Skeletal muscle tissue (tissue), 4 donors: ENCODE data around the gene NAV2. TPM values are rescaled to one million over a fixed set of nuclear protein-coding genes. Genes with fewer than 3 reads are reported as not detected.

ENCODE experiments used
- H3K27ac ChIP-seq: one replicate; pipeline ENCODE4 v1.7.0; 2013; ENCODE audit warnings: mild to moderate bottlenecking, low read depth, low read length, inconsistent platforms
- H3K27me3 ChIP-seq, 3 donors: one replicate each; pipeline ENCODE4 v1.7.0; 2013; ENCODE audit warnings: low read length in 3 of 3; ENCODE audit not compliant: control insufficient read depth in 3 of 3, insufficient read depth in 3 of 3
- H3K36me3 ChIP-seq, 3 donors: one replicate each; pipeline ENCODE4 v1.7.0; 2013; ENCODE audit warnings: low read length in 3 of 3; ENCODE audit not compliant: control insufficient read depth in 3 of 3, insufficient read depth in 3 of 3
- H3K4me1 ChIP-seq, 3 donors: one replicate each; pipeline ENCODE4 v1.7.0; 2013; ENCODE audit warnings: low read length in 3 of 3, mild to moderate bottlenecking in 3 of 3; ENCODE audit not compliant: control insufficient read depth in 3 of 3, insufficient read depth in 3 of 3
- H3K4me3 ChIP-seq, 3 donors: one replicate each; pipeline ENCODE4 v1.7.0; 2013; ENCODE audit warnings: low read length in 3 of 3
- H3K9ac ChIP-seq, 3 donors: one replicate each; pipeline ENCODE4 v1.7.0; 2013; ENCODE audit warnings: low read length in 3 of 3, mild to moderate bottlenecking in 3 of 3, moderate library complexity in 2 of 3, low read depth in 1 of 3
- H3K9me3 ChIP-seq, 3 donors: one replicate each; pipeline ENCODE4 v1.7.0; 2013; ENCODE audit warnings: low read length in 3 of 3; ENCODE audit not compliant: control insufficient read depth in 3 of 3
- total RNA-seq: library from RNA; depleted of rRNA; stranded (reverse); fragments of >200 nt; gene quantifications from one replicate; pipeline ENCODE4 v1.2.3, GENCODE V29; 2014
- donor health status: Osteomylitis.

The NAV2 gene
- total RNA-seq, 1 donor from 2014 or later = 43.3 TPM

DNA sequence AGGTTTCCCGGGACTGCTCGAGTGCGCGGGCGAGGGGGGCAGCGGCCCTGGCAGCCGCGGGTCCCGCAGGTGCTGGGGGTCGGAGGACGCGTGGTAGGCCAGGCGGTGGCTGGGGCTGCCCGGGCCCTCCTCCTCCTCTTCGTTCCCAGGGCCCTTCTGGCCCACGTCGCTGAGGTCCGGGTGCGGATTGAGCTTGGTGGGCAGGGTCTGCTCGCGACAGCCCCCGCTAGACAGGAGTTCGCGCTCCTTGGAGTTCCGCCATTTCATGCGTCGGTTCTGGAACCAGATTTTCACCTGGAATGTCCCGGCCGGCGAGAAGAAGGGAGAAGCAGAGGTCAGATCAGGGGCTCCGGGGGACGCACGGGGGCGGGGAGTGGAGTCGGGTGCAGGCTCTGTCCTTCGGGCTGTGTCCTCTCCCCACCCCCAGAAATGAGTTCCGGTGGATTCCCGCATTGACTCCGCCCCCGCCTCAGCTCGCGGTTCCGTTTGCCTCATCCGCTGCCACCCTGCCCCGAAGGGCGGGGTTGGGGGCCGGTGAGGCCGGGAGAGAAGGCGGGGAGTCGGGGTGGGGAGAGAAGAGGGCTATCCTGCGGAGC, 443.7 kb downstream of the NAV2 start:
- Histone ChIP-seq H3K4me3 (no peak overlapping the region), H3K9ac (no peak overlapping the region), H3K27ac (no peak overlapping the region), H3K9me3 (no peaks in the 10 kb centered on the region), H3K36me3 (no peaks in the 10 kb centered on the region), H3K4me1 (no peaks in the 10 kb centered on the region), H3K27me3 (peaks cover 56 to 66% (median 58%) of the 10 kb centered on the region in 3 donors)

- Histone ChIP-seq H3K27me3 (peaks cover 62 to 73% (median 65%) of the 10 kb centered on the region in 3 donors), H3K9me3 (no peaks in the 10 kb centered on the region), H3K4me3 (no peak overlapping the region), H3K36me3 (no peaks in the 10 kb centered on the region), H3K4me1 (no peaks in the 10 kb centered on the region), H3K9ac (no peak overlapping the region), H3K27ac (no peak overlapping the region)
Measured at GRCh38 chr11:20156876-20157613, 444.4 kb downstream of the NAV2 start.

- H3K27ac ChIP-seq = no peak overlapping the region
- H3K9me3 ChIP-seq = no peaks in the 10 kb centered on the region
- H3K4me1 ChIP-seq = peaks cover 0 to under 1% (median 0%) of the 10 kb centered on the region in 3 donors
- no peak overlapping the region for H3K4me3 ChIP-seq
- H3K36me3 ChIP-seq = no peaks in the 10 kb centered on the region
- no peak overlapping the region for H3K9ac ChIP-seq
- H3K27me3 ChIP-seq = peaks cover 69 to 77% (median 70%) of the 10 kb centered on the region in 3 donors
Measured at GRCh38 chr11:20157728-20158127, 445.1 kb downstream of the NAV2 start.

DNA sequence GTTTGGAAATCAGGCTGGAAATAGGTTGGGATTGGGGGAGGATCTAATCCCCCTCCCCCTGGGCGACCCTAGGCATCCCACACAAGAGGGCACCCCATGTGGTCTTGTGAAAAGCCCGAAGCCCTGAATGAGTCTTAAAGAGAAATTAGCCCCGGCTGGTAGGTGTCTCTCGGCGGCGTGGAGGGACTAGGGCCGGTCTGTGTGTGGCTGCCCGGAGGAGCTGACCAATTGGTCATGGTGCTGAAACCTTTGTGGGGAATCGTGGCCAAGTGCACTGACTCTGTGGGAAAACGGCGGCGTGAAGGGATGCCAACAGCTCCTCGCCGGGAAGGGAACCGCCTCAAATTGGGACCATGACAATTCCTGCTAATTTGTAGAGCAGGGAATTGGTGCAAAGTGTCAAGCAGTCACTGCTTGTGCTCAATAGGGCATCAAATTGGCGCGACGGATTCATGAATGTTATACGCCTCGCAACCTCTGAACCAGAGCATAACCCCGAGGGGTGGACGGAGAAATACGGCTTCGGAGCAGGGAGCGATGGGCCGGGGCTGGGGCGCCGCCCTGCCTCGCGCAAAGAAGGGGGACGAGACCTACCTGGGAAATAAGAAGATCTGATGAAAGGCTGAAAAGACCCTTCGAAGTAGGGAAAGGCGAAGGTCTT, 446.1 kb downstream of the NAV2 start:
- H3K9me3 ChIP-seq = no peaks in the 10 kb centered on the region
- no peaks in the 10 kb centered on the region for H3K36me3 ChIP-seq
- peaks cover 78 to 87% (median 79%) of the 10 kb centered on the region in 3 donors for H3K27me3 ChIP-seq
- H3K4me3 ChIP-seq = no peak overlapping the region
- no peak overlapping the region for H3K27ac ChIP-seq
- no peak overlapping the region for H3K9ac ChIP-seq
- peaks cover 8 to 9% (median 8%) of the 10 kb centered on the region in 3 donors for H3K4me1 ChIP-seq

DNA sequence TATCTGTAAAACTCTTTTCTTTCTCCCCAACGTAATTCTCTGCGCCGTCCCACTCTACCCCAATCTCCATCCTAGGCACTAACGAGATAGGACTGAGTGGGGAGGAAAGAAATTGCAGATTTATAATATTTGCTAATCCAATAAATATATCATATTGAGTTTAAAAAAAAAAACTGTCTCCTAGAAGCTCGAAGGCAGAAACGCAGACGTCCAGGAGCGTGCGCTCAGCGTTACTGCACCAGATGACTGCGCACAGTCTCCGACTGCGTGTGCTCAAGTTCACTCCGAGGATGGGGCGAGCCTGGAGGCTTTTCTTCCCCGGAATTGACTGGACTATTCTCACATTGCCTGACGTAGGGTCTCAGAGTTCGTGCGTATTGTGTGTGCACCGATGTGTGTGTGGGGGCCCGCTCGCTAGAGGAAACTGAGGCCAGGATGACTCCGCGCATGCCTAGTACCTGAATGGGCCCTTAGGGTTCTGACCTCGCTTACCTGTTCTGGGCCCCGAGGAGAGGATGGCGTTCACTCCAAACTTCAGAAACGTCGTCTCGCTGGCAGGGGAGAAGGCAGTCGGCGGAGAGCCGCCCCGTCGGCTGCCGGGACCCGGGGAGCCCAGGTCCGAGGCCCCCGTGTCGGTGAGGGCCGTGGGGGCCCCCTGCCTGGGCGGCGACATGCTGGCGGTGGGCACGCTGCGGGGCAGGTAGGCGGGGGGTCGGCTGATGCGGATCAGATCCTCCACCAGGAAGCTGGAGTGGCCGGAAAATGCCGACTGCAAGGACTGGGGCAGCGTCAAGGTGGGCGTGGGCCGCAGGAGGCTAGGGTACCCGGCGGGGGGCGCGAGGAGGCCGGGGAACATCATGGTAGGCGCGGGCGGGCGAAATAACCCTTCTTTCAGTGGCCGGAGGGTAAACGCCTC, 447.1 kb downstream of the NAV2 start:
- H3K4me1 ChIP-seq = peaks cover 8 to 12% (median 9%) of the 10 kb centered on the region in 3 donors
- H3K36me3 ChIP-seq = no peaks in the 10 kb centered on the region
- peaks cover 82 to 90% (median 87%) of the 10 kb centered on the region in 3 donors for H3K27me3 ChIP-seq
- no peak overlapping the region for H3K9ac ChIP-seq
- H3K4me3 ChIP-seq = no peak overlapping the region
- H3K27ac ChIP-seq = no peak overlapping the region
- no peaks in the 10 kb centered on the region for H3K9me3 ChIP-seq

DNA sequence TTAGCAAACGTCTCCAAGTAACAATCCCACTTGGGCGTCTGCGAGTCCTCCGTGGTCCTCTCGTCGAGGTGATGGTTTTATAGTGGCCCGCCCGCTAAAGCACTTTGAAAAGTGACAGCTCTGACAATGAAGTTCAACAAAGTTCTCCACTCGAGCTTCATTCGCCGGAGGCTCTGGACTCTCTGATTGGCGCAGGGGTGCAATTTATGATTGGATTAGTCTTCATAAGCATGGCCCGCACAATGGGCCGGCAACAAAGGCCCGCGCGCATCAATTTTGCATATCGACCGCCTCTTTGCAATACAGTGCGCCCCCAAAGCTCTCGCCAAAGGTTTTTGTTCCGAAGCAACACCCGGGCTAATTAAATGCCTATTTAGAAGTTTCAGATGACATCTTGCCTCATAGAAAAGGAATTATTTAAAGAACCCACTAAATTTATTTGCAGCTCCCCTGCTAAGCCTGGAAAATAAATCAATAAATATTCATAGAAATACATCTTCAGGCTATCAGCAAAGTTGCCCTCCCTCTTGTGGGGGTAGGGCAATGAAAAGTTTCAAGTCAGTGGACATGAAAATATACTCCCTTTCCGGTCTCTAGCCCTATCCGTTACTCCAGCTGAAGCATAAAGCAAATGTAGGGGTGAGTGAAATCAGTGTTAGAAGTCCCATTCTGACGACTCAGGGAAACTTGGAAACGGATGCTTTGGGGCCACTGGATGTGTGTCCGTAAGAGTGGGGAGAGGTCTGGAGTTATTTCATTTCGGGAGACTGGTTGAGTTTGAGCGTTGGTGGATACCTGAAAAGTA, 448.0 kb downstream of the NAV2 start, which contains the start of gene DBX1:
Gene DBX1 (minus strand): TSS at position 51 of the 805 bp plus-strand sequence. CDS start 151 bp downstream, outside the sequence.
- peaks cover 89 to 91% (median 90%) of the 10 kb centered on the region in 3 donors for H3K27me3 ChIP-seq

DNA sequence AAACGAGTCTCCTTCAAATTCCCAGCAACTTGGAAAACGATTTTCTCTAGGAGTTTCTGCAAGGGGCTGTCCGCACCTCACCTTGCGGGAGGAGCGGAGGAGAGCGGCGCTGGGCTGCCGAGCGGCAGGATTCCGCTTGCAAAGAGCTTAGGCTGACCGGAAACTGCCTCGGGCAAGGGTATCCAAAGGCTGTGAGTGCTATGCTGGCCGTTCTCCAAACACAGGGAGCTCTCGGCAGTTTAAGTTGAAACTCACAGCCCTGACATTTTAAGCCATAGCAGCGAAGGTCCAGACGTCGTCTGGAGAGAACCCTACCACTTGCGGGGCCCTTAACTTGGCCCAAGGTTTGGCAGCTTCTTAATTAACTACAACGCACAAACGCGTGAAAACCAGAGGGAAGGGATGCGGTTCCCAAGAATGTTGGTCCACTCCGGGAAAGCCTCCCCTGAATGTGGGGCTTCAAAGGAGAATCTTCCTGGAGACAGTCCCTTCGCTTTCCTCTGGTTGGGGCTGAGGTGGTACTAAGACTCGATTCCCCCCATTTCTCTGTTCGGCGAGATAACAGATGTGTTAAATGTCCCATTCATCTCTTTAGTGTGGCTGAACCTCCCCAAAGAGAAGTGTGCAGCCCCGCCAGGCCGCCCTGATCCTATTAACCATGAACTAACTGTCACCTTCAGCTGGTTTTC, 448.7 kb downstream of the NAV2 start:
- Histone ChIP-seq H3K9ac (no peak overlapping the region), H3K36me3 (no peaks in the 10 kb centered on the region), H3K4me3 (no peak overlapping the region), H3K27me3 (peaks cover 83 to 86% (median 83%) of the 10 kb centered on the region in 3 donors), H3K9me3 (no peaks in the 10 kb centered on the region), H3K4me1 (peaks cover 8 to 12% (median 9%) of the 10 kb centered on the region in 3 donors), H3K27ac (no peak overlapping the region)

More for the DNA sequence above, 448.0 kb downstream of the NAV2 start, which contains the start of gene DBX1:
- no peak within 1 kb of the TSS for H3K4me3 ChIP-seq
- no peak within 1 kb of the TSS for H3K27ac ChIP-seq
- H3K9ac ChIP-seq = no peak within 1 kb of the TSS
- H3K4me1 ChIP-seq = peaks cover 8 to 12% (median 9%) of the 10 kb centered on the region in 3 donors
- no peaks in the 10 kb centered on the region for H3K9me3 ChIP-seq
- no peaks in the 10 kb centered on the region for H3K36me3 ChIP-seq

GRCh38 chr11:20161923-20162744, 449.5 kb downstream of the NAV2 start:
- Histone ChIP-seq H3K4me1 (peaks cover 8 to 12% (median 9%) of the 10 kb centered on the region in 3 donors), H3K9ac (no peak overlapping the region), H3K9me3 (no peaks in the 10 kb centered on the region), H3K4me3 (no peak overlapping the region), H3K27me3 (peaks cover 78 to 86% (median 80%) of the 10 kb centered on the region in 3 donors), H3K36me3 (no peaks in the 10 kb centered on the region), H3K27ac (no peak overlapping the region)
